Body of pancreas (tissue), 4 donors: ENCODE results near the gene EHBP1.

Experiments used
- POLR2A ChIP-seq, 3 donors: fragments of 450-650 bp; IDR thresholded peaks; one replicate each; pipeline ENCODE4 v1.6.1; 2016; ENCODE audit warnings: antibody characterized with exemption in 3 of 3, mild to moderate bottlenecking in 2 of 3
- TF ChIP-seq, protein P1 (sequence below), 7 experiments: fragments of 450-650 bp in 4 of 7; fragments of 200-600 bp in 3 of 7; sonication (generic) in 3 of 7; IDR thresholded peaks; one replicate each; pipeline ENCODE4 v1.5.1; 2016 to 2019; ENCODE audit warnings: antibody characterized with exemption in 7 of 7

DNA sequence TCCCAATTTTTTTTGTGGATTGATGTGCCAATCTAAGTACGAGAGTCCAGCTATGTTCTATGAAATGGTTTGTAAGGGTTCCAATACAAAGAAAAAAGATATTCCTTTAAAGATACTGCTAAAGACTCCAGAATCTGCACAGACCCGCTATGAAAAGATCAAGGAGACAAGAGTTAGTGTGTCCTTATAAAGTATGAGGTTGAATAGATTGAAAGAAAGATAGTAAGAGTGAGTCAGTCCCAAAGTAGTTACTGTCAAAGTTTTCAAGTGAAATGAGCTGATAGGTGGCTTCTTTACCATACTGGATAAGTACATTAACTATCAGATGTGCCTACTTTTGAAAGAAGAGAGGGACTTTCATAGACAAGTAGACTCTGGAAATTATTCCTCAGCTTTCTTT is 17.9 kb upstream of the EHBP1 start:
- TF ChIP-seq, protein P1, sequence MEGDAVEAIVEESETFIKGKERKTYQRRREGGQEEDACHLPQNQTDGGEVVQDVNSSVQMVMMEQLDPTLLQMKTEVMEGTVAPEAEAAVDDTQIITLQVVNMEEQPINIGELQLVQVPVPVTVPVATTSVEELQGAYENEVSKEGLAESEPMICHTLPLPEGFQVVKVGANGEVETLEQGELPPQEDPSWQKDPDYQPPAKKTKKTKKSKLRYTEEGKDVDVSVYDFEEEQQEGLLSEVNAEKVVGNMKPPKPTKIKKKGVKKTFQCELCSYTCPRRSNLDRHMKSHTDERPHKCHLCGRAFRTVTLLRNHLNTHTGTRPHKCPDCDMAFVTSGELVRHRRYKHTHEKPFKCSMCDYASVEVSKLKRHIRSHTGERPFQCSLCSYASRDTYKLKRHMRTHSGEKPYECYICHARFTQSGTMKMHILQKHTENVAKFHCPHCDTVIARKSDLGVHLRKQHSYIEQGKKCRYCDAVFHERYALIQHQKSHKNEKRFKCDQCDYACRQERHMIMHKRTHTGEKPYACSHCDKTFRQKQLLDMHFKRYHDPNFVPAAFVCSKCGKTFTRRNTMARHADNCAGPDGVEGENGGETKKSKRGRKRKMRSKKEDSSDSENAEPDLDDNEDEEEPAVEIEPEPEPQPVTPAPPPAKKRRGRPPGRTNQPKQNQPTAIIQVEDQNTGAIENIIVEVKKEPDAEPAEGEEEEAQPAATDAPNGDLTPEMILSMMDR (IDR thresholded peaks at IDR 0.05): no peak
- TF ChIP-seq POLR2A (IDR thresholded peaks at IDR 0.05): no peak
